Measurements from ENCODE around the gene NEK11.

NEK11 gene

GRCh38 chr3:131223373-131224289 is 197.0 kb downstream of the NEK11 start:
- no peak for DNase-seq (ENCODE audit: low read depth in 2 of 3, low spot score in 2 of 3)

- no peak for DNase-seq (ENCODE audit: low read depth in 2 of 3, low spot score in 2 of 3)
Observed at GRCh38 chr3:131224886-131225550, 198.3 kb downstream of the NEK11 start.

- DNase-seq (ENCODE audit: low read depth in 2 of 3, low spot score in 2 of 3), result no peak
Observed at GRCh38 chr3:131228522-131228921, 201.8 kb downstream of the NEK11 start.

- no peak for DNase-seq (ENCODE audit: low read depth in 2 of 3, low spot score in 2 of 3)
Observed at GRCh38 chr3:131231710-131232389, 205.2 kb downstream of the NEK11 start.

- no peak for DNase-seq (ENCODE audit: low read depth in 2 of 3, low spot score in 2 of 3)
Observed at GRCh38 chr3:131232711-131233267, 206.1 kb downstream of the NEK11 start.

GRCh38 chr3:131233900-131234668 is 207.4 kb downstream of the NEK11 start:
- DNase-seq (ENCODE audit: low read depth in 2 of 3, low spot score in 2 of 3), result no peak

GRCh38 chr3:131236421-131236820 is 209.7 kb downstream of the NEK11 start:
- DNase-seq (ENCODE audit: low read depth in 2 of 3, low spot score in 2 of 3), result no peak

GRCh38 chr3:131238496-131238895 is 211.8 kb downstream of the NEK11 start:
- no peak for DNase-seq (ENCODE audit: low read depth in 2 of 3, low spot score in 2 of 3)

GRCh38 chr3:131239267-131239666 is 212.6 kb downstream of the NEK11 start:
- no peak for DNase-seq (ENCODE audit: low read depth in 2 of 3, low spot score in 2 of 3)

GRCh38 chr3:131242201-131242600 is 215.5 kb downstream of the NEK11 start:
- no peak for DNase-seq (ENCODE audit: low read depth in 2 of 3, low spot score in 2 of 3)

GRCh38 chr3:131250466-131250865 is 223.8 kb downstream of the NEK11 start:
- no peak for DNase-seq (ENCODE audit: low read depth in 2 of 3, low spot score in 2 of 3)

GRCh38 chr3:131260525-131260924 is 233.8 kb downstream of the NEK11 start:
- no peak for DNase-seq (ENCODE audit: low read depth in 2 of 3, low spot score in 2 of 3)

- DNase-seq (ENCODE audit: low read depth in 2 of 3, low spot score in 2 of 3), result no peak
Observed at GRCh38 chr3:131261104-131261503, 234.4 kb downstream of the NEK11 start.

GRCh38 chr3:131275556-131275955 is 248.9 kb downstream of the NEK11 start:
- DNase-seq (ENCODE audit: low read depth in 2 of 3, low spot score in 2 of 3), result no peak

- no peak for DNase-seq (ENCODE audit: low read depth in 2 of 3, low spot score in 2 of 3)
Observed at GRCh38 chr3:131277836-131278497, 251.3 kb downstream of the NEK11 start.

GRCh38 chr3:131279577-131279976 is 252.9 kb downstream of the NEK11 start:
- DNase-seq (ENCODE audit: low read depth in 2 of 3, low spot score in 2 of 3), result no peak

GRCh38 chr3:131282379-131282778 is 255.7 kb downstream of the NEK11 start:
- no peak for DNase-seq (ENCODE audit: low read depth in 2 of 3, low spot score in 2 of 3)

GRCh38 chr3:131282967-131283366 is 256.3 kb downstream of the NEK11 start:
- no peak for DNase-seq (ENCODE audit: low read depth in 2 of 3, low spot score in 2 of 3)

GRCh38 chr3:131283862-131284261 is 257.2 kb downstream of the NEK11 start:
- no peak for DNase-seq (ENCODE audit: low read depth in 2 of 3, low spot score in 2 of 3)

- DNase-seq (ENCODE audit: low read depth in 2 of 3, low spot score in 2 of 3), result no peak
Observed at GRCh38 chr3:131284302-131284701, 257.6 kb downstream of the NEK11 start.
